ENCODE results near the gene BMAL1. TPM values are rescaled to one million over a fixed set of nuclear protein-coding genes. Genes with fewer than 3 reads are reported as not detected.

The BMAL1 gene
- total RNA-seq, 1 experiment from 2014 or later: 8.3 TPM

GRCh38 chr11:13332124-13332523 lies 54.5 kb downstream of the BMAL1 start (continued):
- TF ChIP-seq STAT6 (CRISPR knock-in tag; conservative IDR thresholded peaks at IDR 0.05; ENCODE audit: low read depth): no peak
- no peak for TF ChIP-seq ZNF671 (CRISPR knock-in tag; IDR thresholded peaks at IDR 0.05)
- TF ChIP-seq ZNF423 (CRISPR knock-in tag; IDR thresholded peaks at IDR 0.05): no peak
- no peak for TF ChIP-seq NR1H2 (CRISPR knock-in tag; IDR thresholded peaks at IDR 0.05)
- no peak for TF ChIP-seq FOXP1 (CRISPR knock-in tag; IDR thresholded peaks at IDR 0.05; ENCODE audit: borderline replicate concordance)
- no peak for TF ChIP-seq ESRRA (CRISPR knock-in tag; IDR thresholded peaks at IDR 0.05; ENCODE audit: borderline replicate concordance)
- TF ChIP-seq GABPB1 (CRISPR knock-in tag; IDR thresholded peaks at IDR 0.05): no peak
- TF ChIP-seq KAT7 (CRISPR knock-in tag; IDR thresholded peaks at IDR 0.05; ENCODE audit: borderline replicate concordance): no peak
- TF ChIP-seq ATF3 (CRISPR knock-in tag; conservative IDR thresholded peaks at IDR 0.05): no peak
- TF ChIP-seq, protein P1, sequence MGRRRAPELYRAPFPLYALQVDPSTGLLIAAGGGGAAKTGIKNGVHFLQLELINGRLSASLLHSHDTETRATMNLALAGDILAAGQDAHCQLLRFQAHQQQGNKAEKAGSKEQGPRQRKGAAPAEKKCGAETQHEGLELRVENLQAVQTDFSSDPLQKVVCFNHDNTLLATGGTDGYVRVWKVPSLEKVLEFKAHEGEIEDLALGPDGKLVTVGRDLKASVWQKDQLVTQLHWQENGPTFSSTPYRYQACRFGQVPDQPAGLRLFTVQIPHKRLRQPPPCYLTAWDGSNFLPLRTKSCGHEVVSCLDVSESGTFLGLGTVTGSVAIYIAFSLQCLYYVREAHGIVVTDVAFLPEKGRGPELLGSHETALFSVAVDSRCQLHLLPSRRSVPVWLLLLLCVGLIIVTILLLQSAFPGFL (CRISPR knock-in tag; IDR thresholded peaks at IDR 0.05; ENCODE audit: borderline replicate concordance): no peak

DNA sequence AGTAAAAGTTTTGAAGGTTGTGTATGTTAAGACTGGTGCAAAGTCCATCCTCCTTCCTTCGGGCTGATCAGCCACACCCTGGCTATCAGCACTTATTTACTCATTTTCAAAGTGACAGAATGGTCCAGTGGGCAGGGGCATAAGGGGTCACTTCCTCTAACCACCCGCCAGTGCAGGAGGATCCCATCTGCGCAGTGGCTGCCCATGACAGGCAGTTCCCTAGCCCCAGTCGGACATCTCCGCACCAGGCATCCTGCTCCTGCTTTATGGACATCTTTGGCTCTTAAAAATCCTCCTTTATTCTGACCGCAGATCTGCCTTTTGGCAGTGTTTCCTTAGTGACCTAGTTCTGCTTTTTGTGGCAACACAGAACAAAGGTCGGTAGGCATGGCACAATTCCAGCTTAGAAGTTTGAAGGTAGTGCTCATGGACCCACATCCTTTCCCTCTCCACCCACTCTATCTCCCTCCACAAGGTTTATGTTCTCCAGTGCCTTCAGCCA lies 55.9 kb downstream of the BMAL1 start:
- ATAC-seq (no peak), DNase-seq (ENCODE audit: low spot score) (no peak)
- TF ChIP-seq ATF1 (CRISPR knock-in tag; IDR thresholded peaks at IDR 0.05) (no peak), ZNF317 (CRISPR knock-in tag; IDR thresholded peaks at IDR 0.05; ENCODE audit: borderline replicate concordance, low read depth) (no peak), E2F5 (CRISPR knock-in tag; IDR thresholded peaks at IDR 0.05) (no peak), ZNF416 (CRISPR knock-in tag; IDR thresholded peaks at IDR 0.05) (no peak), FOXK1 (CRISPR knock-in tag; IDR thresholded peaks at IDR 0.05) (no peak), ZNF512 (CRISPR knock-in tag; IDR thresholded peaks at IDR 0.05; ENCODE audit: borderline replicate concordance) (no peak)
- TF ChIP-seq, protein P2, sequence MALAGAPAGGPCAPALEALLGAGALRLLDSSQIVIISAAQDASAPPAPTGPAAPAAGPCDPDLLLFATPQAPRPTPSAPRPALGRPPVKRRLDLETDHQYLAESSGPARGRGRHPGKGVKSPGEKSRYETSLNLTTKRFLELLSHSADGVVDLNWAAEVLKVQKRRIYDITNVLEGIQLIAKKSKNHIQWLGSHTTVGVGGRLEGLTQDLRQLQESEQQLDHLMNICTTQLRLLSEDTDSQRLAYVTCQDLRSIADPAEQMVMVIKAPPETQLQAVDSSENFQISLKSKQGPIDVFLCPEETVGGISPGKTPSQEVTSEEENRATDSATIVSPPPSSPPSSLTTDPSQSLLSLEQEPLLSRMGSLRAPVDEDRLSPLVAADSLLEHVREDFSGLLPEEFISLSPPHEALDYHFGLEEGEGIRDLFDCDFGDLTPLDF (CRISPR knock-in tag; IDR thresholded peaks at IDR 0.05): no peak
- CTCF ChIA-PET: interaction anchor here (0.7 to 3.3 kb wide), 5 partner anchors 10 to 123 kb away, joined by 4 to 20 read pairs (median 4); no protein-coding TSS in a partner anchor
- Mint-ChIP-seq H3K36me3 (no peaks in the 10 kb centered on the region), H3K4me3 (no peak overlapping the region), H3K4me1 (no peaks in the 10 kb centered on the region), H3K27me3 (ENCODE audit: low read depth) (no peaks in the 10 kb centered on the region), H3K27ac (no peak overlapping the region), H3K9me3 (no peaks in the 10 kb centered on the region)
- POLR2A ChIA-PET: no interaction called here

All from WTC11 (cell line).